HG02798 (cell line): ENCODE measurements around the gene MEGF6.

Source experiments
- ATAC-seq: cut with Tn5 transposase; IDR thresholded peaks from one replicate; pipeline ENCODE4 v1.9.1; 2021; ENCODE audit warnings: mild to moderate bottlenecking; ENCODE audit not compliant: unreplicated experiment, poor library complexity

MEGF6 gene

DNA sequence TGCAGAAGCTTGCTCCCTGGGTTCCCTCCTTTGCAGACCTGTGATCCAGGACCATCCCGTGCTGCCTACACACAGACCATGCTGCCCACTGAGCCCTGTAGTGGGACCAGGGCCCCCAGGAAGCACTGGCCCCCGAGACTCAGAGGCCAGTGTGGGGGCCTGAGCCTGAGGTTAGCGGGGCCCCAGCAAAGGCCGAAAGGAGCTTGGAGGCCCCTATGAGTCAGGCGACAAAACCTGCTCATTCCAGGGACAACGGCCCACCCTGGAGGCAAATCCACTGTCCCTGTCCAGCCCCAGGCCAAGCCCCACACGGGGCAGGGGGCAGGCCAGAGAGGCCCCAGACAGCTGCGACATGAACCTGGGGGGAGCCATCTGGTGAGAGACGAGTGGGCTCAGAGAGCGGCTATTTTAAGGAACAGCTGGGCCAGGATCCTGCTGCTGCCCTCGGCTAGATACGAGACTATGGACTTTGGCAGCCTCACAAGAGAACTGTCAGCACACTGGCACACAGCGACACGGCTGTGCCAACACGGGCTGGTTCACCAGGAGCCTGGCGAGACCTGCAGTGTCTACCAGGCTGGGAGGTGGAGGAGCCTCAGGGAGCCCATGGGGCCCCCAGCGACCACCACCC, 82.1 kb downstream of the MEGF6 start:
- no peak for ATAC-seq

DNA sequence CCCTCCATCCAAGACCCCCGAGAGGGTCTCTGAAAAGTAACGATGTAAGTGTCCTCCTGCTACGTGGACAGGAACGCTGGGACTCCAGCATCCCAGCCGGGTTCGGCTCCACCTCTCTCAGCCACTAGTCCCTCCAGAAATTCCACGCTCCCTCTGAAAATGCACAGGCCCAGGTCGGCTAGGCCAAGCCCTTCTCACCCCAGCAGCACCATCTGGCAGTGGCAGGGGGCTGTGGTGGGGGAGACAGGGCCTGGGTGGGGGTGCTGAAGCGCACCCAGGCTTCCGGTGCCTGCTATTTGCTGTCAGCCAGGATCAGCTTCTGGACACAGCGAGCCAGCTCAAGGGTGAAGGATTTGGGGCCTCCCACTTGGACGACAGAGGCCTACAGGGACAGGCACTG, 83.5 kb downstream of the MEGF6 start:
- ATAC-seq, result no peak

DNA sequence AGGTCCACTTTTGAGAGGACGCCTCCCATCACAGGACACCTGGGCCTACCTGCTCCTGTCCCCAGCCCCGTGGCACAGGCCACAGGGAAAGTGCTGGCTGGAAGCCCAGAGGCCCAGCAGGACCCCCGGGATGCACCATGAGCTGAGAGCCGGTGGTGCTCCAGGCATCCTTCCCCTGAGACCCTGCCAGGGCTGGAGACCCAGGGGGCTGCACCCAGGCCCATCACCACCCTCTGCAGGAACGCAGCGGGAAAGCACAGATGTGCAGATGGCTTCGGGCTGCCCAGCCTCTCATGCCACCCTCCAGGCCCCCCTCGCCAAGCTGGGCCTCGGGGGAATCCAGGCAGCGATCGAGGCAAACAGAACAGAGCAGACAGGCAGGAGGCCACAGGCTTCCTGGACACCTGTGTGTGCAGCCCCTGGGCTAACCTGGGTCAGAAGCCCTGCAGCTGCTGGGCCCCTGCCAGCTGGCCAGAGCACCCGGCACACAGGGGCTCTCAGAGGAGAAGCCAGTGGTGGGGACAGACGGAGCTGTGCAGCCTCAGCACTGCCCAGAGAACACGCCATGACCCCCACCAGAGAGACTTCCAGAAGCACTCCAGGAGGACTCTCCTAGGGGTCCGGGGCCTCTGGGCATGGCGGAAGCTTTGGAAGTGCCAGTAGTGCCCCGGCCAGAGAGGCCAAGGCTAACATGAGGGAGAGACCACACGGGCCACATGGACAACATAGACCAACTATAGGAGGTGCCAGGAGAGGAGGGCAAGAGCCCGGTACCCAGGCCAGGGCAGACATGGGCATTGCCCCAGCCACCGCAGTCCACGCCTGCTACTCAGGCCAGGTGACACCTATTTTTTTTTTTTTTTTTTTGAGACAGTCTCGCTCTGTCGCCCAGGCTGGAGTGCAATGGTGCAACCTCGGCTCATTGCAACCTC, 85.5 kb downstream of the MEGF6 start:
- ATAC-seq, result no peak

- ATAC-seq, result no peak
These were observed 86.6 kb downstream of the MEGF6 start for GRCh38 chr1:3524556-3525203.

GRCh38 chr1:3523980-3524379, 87.3 kb downstream of the MEGF6 start:
- ATAC-seq, result no peak

GRCh38 chr1:3522564-3523265, 88.6 kb downstream of the MEGF6 start:
- ATAC-seq, result no peak

DNA sequence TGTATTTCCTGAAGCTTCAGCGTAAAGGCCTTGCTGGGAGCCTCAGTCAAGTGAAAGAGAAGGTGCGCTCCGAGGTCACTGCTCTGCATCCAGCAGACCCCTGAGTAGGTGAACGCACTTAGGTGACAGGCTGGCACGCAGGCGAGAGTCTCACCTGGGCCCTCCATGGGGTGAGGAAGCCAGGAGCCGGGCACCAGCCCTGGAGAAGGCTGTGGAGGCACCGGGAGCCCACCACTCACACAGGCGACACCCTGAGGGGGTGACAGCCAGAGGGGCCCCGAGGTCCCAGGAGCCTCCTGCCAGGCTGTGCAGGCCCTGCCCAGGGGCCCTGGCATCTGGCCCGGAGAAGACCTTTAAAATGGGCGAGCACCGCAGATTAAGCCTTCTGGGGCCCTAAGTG, 89.2 kb downstream of the MEGF6 start:
- no peak for ATAC-seq

GRCh38 chr1:3521426-3521825, 89.9 kb downstream of the MEGF6 start:
- no peak for ATAC-seq

GRCh38 chr1:3520419-3521378, 90.6 kb downstream of the MEGF6 start:
- ATAC-seq, result no peak

- no peak for ATAC-seq
These were observed 91.9 kb downstream of the MEGF6 start for GRCh38 chr1:3519301-3519885.

GRCh38 chr1:3518756-3519155, 92.6 kb downstream of the MEGF6 start:
- no peak for ATAC-seq

- no peak for ATAC-seq
These were observed 93.1 kb downstream of the MEGF6 start for GRCh38 chr1:3518256-3518655.

GRCh38 chr1:3516911-3517675, 94.2 kb downstream of the MEGF6 start:
- ATAC-seq, result no peak

DNA sequence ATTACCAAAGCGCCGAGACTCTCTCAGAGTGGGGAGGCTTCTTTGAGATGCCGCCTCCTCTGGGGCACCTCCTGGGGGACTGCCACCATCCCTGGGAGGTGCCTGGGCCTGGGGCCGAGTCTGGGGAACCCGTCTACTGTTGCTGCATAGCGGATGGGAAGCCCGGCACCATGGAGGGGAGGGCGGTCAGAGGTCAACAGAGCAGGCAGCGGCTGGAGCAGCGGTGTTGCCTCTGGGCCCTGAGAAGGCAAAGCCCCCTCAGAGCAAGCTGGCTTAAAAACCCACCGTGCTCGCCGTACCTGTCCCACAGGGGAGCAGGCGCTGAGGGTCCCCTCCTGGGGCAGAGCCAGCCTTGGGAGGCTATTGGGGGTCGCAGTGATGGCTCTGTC, 94.8 kb downstream of the MEGF6 start:
- no peak for ATAC-seq

DNA sequence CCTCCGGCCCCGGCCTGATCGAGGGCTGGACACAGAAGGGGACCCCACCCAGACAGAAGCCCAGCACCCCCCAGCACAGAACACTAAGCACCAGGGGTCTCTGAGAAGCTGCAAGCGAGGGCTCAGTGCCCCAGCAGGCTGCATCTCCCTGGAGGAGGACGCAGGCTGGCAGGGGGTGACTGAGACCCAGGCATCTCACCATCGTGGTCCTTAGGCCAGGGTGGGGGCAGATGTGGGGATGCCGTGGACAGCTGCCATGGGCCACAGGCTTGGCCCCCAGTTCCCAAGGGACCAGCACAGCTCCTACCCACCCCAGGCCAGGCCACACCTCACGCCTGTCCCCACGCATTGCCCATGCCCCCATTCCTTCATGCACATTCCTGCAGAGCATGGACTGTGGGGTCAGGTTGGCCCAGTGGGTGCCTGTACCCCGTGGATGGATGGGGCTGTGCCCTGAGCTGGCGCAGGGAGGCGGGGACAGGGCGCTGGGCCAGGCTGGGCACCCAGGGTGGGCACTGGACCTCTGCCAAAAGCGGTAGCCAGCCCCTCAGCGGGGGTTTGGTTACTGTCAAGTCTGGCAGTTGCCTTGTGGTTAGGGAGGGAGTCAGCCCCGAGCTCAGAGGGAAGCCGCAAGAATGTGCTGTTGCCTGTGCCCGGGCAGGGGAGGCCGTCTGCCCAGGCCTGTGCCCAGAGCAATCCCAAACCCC, 95.4 kb downstream of the MEGF6 start:
- ATAC-seq, result no peak

GRCh38 chr1:3515272-3515671, 96.0 kb downstream of the MEGF6 start:
- ATAC-seq, result no peak

GRCh38 chr1:3514404-3514803, 96.9 kb downstream of the MEGF6 start:
- no peak for ATAC-seq

GRCh38 chr1:3511856-3512255, 99.5 kb downstream of the MEGF6 start:
- ATAC-seq, result no peak
